Stimulated activated CD4-positive, alpha-beta T cell treated with anti-CD3 and anti-CD28 coated beads, Interleukin-12 subunit alpha, Interleukin-12 subunit beta, amount 100 ng/mL, for 4 hours (primary cell): ENCODE measurements around the gene GABRB3.
A peak's percentile ranks its signal among the peaks of the same experiment; 100 is the strongest.

ENCODE experiments used
- DNase-seq: peaks from one replicate; pipeline ENCODE4 v3.0.0-alpha.2; 2020

Gene GABRB3

DNA sequence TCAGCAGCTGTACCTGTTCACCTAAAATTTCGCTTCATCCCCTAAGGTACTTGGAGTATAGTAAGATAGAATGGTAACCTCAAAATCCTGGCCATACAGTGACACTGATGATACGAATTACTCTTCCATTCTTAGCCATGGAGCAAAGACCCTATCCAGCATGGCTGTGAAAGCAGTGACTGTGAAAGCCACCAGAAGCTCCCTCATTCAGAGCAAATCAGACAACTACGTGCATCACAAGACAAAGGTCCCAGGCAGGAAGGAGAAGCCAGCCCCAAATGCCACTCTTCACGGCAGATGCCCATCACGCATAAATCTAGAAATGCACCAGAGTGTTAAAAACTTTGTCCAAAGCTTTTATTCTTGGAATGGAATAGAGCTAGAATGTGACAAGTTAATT, 99.4 kb downstream of the GABRB3 start:
- DNase-seq, result no peak

DNA sequence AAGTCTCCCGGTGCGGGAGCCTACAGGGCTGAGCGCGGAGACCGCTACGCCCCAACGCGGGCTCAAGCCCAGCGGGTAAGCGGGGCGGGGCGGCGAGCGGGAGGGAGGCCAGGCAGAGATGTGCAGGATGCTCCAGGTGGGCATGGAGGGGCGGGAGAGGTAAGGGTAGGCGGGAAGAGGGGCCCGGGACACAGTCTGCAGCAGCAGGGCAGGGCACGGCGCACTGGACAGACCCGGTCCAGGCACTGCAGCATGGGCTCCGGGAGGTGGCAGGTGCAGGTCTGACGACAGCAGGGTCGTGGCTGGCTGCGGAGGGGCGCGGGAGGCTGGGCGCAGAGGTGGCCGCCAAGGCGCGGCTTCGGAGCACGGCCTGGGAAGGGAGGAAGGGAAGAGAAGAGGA, 102.8 kb downstream of the GABRB3 start:
- no peak for DNase-seq

DNA sequence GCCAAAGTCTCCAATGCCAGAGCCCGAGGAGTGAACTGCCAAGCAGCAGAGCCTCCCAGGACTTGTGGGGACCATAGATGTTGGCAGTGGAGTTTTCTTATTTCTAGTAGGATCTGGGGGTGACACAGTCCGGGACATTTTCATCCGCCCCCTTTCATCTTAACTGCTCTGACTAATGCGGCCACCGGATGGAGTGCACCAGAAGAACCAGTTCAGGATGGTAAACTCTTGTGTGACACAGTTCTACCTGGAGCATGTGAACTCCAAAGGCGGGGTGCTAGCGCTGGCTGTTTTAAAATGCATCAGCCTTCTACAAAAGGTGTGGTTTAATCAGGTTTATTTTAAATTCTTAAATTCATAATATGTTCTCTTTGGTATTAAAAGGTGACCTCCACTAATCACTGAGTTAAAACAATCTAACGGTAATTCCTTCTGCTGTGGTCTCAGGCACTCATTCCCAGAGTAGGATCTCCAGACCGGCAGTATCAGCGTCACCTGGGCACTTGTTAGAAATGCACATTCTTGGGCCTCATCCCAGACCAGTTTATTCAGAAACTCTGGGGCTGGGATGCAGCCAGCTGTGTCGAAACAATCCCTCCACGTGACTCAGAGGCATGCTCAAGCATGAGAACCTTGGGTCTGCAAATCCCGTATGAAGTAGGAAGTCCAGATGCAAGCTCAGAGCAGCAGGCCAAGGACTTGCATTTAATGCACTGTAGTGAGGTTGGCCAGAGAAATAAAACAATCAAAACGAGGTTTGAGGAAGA, 105.5 kb downstream of the GABRB3 start:
- no peak for DNase-seq

DNA sequence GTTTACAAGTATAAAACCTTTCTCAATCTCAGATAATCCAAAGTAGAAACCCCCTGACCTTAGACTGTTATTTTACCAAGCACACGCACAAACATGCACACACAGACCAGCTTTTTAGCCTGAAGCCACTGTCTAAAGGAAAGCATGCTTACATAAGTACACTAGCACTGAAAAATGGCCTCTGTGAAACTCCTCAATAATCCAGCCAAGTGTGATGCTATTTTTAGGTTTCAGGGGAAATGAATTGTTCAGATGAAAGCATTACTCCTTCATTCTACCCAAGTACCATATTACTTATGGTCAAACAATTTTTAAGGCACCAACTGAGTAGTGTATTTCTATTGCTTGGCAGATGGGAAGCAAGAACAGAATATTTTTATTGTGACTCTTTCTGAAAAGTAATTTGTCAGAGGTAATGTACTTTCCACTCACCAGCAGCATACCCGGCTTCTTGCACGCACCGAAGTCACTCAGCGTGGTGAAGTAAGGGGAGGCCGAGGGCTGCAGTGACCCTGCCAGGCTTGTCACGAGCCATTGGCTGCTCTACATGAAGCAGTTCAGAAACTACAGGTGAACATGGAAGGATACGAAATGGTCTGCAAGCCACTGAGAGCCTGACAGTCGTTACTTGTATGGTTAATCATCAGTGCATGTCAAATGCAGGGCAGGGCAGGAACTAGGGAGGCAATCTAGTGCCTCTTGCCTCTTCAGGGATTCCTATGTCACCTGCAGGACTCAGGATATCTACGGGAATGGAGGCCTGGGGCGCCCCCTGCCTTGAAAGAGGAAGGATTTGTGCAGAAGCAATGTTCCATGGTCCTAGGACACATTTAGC, 106.7 kb downstream of the GABRB3 start:
- no peak for DNase-seq

DNA sequence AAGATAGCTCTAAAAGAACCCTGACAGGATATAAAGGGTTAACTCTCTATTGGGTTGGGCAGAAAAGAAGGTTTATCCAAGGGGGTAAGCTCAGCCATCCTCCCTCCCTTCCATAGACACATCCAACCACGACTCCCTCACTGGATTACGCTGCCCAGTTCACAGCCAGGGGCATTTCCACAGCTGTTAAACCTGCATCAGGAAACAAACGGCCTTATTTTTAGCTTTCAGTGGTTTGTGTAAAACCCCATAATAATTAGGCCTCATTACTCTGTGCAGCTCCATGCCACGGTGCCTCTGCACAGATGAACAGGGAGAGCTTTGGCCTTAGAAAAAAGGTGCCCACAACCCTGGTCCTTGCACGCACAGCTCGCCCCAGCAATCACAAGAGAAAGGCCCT, 110.6 kb downstream of the GABRB3 start:
- DNase-seq, result no peak

DNA sequence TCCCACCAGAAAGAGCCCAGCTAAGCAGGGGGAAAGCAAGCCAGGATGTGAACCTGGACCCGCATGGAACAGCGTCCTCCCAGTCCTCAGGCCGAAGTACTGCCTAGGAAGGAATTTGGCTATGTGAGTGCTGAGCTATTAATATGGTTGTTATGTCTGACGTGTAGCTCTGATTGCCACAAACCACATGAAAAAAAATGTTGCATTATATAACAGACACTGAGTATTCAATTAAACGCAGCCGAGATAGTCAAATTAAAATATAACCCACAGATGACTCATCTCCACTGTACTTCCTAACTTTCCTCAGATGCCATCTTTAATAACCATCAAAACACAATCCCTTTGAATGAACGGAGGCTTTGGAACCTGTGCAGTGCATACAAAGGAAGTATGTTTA, 111.1 kb downstream of the GABRB3 start:
- no peak for DNase-seq

DNA sequence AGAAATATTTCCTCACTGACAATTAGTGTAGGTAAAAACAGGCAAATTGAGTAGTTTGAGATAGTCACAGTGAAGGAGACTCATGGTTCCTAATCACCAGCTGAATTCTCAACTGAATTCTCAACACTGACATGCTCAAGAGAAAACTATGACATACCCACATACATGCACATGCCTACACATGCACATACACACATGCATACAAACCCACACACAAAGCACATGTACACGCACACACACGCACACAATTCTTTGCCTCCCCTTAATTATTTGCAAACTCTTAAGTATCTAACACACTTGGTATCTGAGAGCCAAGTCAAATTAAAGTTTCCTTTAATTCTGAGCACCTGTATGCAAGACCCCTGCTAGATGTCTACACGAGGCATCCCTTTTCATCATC, 111.8 kb downstream of the GABRB3 start:
- DNase-seq, result no peak

DNA sequence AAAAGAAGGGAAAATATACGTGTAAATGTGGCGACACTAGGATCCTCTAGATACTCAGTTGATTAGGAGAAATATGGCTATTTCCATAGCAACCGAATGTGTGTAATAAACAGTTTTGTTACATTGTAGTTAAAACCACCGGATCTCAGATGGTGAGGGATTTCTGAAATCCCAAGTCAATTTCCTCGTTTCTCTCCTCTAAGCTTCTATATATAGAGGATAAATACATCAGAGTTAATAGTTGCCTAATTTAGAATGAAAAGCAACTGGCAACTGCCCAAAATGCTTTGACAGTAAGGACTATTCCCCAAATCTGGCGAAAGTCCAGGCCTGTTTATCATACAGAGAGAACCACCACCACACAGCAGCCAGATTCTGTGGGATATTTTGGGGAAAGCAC, 112.6 kb downstream of the GABRB3 start:
- DNase-seq, result no peak

DNA sequence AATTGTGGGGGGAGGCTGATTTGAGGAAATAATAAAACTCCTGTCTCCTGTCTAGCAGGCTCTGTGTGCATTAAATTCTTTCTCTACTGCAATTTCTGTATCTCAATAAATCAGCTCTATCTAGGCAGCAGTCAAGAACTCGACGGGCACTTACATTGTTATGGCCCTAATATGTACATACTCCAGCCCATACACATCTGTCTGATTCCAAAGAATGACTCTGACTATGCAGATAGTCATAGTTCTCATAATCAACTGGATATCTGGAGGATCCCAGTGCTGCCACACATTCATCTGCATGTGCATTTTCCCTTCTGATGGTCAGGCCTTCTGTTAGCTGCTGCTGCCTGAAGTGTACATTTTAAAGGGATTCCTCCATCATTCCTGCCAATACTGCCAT, 114.6 kb downstream of the GABRB3 start:
- no peak for DNase-seq

DNA sequence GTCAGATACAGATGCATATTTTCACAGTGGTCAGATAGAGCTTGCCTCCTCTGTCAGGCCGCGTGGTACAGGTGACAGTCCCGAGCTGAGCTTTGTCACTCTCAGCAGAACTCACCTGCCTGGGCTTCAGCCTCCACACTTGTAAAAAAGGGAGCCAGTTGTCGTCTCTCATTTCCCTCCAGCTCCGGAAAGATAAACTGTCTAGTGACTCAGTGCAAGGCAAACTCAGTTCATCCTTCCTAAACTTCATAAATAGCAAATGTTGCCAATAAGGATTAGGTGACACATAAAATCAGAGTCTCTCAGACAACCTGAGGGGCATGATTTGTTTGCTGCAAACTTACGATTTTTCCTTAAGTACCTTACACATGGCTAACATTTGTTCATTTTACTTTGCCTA, 116.8 kb downstream of the GABRB3 start:
- no peak for DNase-seq

DNA sequence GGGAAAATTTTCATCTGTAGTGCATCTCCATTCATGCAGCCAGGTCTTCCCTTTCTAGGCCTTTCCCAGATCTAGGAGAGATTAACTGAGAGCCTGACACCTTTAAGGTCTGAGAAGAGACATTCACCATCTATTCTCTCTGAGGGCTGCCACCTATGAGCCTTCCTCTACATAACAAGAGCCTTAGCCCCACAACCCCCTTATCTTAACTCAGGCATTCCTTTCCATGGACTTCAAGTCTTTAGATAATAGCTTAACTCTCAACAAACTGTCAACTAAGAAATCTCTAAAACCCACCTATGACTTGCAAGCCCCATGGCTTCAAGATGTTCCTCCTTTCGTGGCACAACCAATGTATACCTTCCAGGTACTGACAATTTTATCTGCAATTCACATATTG, 121.0 kb downstream of the GABRB3 start:
- DNase-seq, result no peak

DNA sequence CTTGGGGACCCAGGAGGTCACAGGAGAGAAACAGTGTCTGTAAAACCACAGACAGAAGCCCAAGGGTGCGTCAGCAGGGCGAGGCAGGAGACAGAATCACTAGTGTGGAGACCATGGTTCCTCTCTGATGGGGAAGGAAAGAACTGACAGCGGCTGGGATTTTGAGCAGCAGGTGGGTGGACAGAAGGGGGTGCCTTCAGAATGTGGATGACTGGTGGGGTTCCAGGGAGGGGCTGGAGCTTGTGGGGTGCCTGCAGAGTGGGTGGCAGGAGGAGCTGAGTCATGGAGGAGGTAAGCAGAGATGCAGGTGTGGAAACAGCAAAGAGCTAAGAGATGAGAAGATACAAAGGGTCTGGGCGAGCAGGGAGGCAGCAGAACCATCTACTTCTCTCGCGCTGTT, 124.2 kb downstream of the GABRB3 start:
- no peak for DNase-seq

DNA sequence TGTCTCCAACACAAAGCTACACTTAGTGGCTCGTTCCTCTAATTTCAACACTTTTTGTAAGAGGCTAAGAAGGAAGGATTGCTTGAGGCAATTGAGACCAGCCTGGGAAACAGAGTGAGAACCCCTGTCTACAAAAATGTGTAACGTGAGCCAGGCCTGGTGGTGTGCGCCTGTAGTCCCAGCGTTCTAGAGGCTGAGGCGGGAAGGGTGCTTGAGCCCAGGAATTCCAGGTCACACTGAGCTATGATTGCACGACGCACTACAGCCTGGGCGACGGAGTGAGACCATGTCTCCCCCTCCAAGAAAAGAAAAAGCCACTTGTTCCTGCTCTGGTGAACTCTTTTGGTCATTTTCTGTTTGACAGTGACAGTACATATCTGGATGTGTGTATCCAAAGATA, 127.9 kb downstream of the GABRB3 start:
- DNase-seq, result no peak

DNA sequence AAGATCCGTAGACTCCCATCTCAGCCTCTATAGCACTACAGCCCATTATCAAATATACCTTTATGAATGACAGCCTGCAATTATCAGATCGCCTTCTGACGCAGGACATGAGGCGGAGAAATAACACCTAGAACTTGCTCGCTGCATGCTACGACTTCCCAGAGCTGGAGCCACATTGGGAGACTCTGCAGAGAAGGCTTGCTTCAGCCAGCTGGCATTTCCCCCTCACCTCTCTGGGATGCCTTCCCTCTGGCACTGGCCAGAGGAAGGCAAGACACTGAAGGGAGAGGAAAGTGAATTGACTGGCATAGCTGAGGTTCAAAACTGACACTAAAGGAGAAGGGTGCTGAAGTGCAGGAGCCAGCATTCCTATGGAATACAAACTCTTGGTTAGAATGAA, 131.7 kb downstream of the GABRB3 start:
- no peak for DNase-seq

DNA sequence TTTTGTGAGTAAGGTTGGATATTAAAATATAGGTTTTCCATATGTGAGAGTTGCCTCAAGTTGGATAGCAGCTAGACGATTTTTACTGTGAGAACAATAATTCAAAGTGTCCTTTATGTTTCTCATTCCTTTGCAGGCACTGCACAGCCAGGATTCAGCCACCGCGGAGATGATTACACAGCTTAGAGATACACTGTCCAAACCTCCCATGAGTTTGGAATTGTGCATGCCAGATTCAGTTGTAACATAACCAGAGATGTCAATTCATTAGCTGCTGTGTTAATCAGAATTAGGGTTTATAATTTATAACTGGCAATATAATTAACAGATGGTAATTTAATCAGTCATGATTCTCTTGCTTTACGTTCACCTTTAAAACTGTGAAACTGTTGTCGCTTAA, 132.3 kb downstream of the GABRB3 start:
- DNase-seq, result no peak

DNA sequence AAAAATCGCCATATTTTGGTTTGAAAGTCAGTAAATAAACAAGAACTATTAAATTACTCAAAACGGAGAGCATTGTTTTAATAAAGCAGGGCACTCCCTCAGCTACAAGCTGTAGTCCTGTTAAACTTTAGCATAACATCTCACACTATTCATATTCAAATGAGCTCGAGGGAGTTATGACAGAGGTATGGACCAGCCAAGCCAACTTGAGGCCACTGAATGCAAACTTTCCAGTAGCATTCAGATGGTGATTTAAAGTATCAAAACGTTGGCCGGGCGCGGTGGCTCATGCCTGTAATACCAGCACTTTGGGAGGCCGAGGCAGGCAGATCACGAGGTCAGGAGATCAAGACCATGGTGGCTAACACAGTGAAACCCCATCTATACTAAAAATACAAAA, 132.9 kb downstream of the GABRB3 start:
- no peak for DNase-seq

DNA sequence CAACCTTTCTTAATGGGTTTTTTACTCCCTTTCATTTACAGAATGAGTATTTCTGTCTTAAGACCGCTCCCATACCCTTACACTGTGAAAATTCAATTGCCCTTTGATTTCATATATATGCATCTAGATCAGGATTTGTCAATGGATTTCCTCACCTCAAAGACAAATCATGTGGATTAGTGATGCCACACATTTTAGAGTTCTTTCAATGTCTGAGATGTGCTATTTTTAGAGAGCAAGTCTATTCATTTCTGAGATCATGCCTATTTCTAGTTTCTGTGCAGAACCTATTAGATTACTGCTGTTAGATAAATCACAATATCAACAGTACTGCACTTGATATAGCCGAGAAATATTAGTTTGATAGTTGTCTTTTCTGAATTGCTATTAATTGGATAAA, 137.3 kb downstream of the GABRB3 start:
- DNase-seq, result no peak

DNA sequence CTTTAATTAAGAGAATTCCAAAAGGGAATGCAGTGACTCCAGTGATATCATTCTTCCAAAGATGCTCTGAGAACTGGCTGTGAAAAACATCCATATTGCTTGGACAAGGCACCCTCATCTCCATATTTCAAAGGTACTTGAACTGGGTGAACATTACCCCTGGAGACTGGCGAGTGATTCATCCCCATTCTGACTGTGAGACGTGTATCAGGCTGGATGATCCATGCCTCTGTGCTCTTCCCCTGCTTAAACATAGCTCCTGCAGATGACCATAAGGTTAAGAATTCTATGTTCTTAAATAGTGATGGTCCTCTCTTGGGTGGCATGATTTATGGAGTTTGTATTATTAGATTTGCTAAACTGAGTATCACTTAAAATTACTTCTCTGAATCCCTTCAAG, 137.8 kb downstream of the GABRB3 start:
- DNase-seq, result no peak

DNA sequence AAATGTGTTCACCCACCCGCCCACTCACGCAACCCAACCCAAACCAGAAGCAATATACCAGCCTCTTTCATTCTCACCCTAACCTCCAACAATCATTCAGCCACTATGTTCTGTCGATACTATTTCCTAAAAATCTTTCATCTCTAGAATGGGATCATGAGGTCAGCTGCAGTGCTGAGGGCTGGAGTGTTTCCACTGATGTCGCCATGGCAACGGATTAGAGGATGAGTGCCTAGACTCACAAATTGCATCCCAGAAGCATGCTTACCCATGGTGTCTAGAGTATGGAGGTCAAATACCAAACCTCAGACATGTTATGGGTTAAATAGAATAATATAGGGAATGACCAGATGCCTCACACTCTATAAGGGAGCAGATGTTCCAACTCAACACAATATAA, 138.5 kb downstream of the GABRB3 start:
- no peak for DNase-seq

DNA sequence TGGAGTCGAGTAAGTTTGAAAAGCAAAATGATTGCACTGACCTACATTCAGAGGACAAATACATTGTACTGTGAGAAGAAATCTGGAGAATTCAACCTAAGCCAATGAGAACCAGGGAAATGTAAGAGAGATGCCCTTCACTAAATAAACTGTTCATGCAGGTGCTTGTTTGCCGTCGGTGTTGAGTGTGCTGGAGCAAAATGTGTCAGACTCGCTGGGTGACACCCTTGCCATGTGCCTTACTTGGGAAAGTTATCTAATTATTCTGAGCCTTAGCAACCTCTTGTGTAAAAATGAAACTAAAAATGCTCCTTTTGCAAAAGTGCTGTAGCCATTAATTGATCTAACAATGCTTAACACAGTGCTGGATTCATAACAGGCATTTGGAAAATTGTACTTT, 140.4 kb downstream of the GABRB3 start:
- DNase-seq, result no peak

DNA sequence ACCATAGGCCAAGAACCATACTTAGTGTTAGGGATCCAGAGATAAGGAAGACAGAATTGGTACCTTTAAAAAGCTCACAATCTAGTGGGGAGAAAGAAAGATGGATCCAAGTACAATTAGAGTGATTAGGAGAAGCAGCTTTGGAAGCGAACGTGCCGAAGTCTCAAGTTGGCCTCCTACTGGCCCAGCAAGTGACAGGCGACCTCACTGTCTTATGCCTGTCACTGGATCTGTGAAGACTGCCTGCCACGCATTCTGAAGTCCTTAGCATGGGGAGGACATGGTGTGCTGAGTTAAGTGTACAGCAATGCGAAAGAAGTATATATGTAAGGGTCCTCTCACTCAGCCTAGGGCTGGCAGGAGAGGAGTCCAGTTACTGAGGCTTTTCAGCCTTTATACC, 141.0 kb downstream of the GABRB3 start:
- no peak for DNase-seq

DNA sequence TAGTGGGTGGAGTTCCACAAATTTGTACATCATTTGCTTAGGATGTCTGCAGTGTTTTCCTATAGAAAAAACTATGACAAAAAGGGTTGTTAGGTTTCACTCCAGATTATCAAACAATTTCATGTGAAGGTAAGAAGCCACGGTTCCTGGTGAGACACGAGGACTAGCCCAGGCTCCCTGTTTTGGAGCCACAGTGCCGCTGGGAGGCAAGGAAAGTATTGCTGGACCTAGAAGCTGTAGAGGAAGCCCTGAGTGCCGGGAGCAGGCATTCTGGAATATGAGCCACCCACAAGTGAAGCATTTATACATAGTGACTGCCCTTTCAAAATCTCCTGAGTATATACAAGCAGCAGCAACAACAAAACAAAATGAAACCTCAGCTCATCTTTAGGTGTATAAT, 142.0 kb downstream of the GABRB3 start:
- DNase-seq, result no peak

DNA sequence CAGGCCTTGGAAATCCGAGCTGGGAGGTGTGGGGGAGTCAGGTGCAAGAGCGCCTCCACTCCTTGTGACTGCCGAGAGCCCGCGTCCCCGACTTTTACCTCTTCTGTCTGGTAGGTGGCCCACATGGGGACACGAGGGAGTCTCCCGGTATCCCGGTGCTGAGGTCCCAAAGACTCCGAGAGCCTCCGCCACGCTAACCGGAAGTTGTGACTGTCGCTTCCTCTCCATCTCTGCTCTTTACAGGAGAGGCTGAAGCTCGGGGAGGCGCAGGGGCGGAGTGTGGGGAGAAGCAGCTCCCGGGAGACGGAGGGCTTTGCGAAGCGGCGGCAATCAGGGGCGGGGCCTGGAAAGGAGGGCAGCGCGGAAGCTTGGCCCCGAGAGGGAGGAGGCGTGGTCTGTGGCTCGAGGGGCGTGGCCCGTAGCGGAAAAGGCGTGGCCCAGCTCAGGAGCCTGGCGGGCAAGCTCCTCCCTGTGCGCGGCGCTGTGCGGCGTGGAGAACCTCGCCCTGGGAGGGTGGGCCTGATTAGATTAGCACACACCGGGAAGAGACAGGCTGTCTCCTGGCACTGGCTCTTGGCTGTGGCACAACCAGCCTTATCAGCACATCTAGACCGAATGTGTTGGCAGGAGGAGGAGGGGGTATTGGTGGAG, 143.9 kb downstream of the GABRB3 start:
- DNase-seq, result peak; percentile 1

DNA sequence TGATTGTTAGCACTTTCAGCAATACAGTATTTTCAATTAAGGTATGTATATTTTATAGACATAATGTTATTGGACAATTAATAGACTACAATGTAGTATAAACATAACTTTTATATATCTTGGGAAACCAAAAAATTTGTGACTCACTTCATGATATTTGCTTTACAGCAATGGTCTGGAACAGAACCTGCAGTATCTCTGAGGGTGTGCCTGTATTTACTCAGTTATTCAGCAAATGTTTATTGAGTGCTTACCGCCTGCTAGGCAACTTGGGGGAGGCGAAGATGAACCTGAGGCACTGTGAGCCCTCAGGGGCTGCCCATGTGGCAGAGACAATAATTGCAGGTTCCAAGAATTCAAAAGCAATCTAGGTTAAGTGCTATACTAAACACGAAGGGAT, 144.8 kb downstream of the GABRB3 start:
- no peak for DNase-seq
